Choroid plexus epithelial cell (primary cell): ENCODE data around the gene SZRD1.
A peak's percentile ranks its signal among the peaks of the same experiment; 100 is the strongest.

Experiments
- DNase-seq: peaks from one replicate; pipeline ENCODE4 v3.0.0-alpha.2; 2010; ENCODE audit warnings: low read depth
- H3K4me3 ChIP-seq: 2 replicates; pipeline ENCODE4 v1.5.1; 2011; ENCODE audit warnings: low read depth, mild to moderate bottlenecking, control low read depth, low read length, moderate library complexity
- CTCF ChIP-seq: conservative IDR thresholded peaks from 2 replicates; pipeline ENCODE4 v1.5.1; 2011; ENCODE audit warnings: low read depth, mild to moderate bottlenecking, control low read depth, inconsistent platforms, low read length, moderate library complexity

The SZRD1 gene

GRCh38 chr1:16366722-16367257 lies at the start of gene SZRD1:
TSS of gene SZRD1 (plus strand) at chr1:16367242. CDS start at chr1:16367258, 16 bp downstream.
- no peak for TF ChIP-seq CTCF
- H3K4me3 ChIP-seq, result peak within 1 kb of the TSS; percentile 89

GRCh38 chr1:16318555-16318954 lies 48.5 kb upstream of the SZRD1 start:
- DNase-seq, result peak; percentile 24
- no peak for TF ChIP-seq CTCF
- H3K4me3 ChIP-seq, result no peak overlapping the region

More at GRCh38 chr1:16366722-16367257, at the start of gene SZRD1:
- DNase-seq, result peak; percentile 100

GRCh38 chr1:16321176-16321867 lies 45.7 kb upstream of the SZRD1 start:
- TF ChIP-seq CTCF, result no peak
- DNase-seq, result peak; percentile 8

GRCh38 chr1:16324456-16324890 lies 42.6 kb upstream of the SZRD1 start:
- TF ChIP-seq CTCF, result no peak
- no peak overlapping the region for H3K4me3 ChIP-seq
- peak; percentile 81 for DNase-seq

More at GRCh38 chr1:16321176-16321867, 45.7 kb upstream of the SZRD1 start:
- H3K4me3 ChIP-seq, result no peak overlapping the region

GRCh38 chr1:16326833-16327404 lies 40.1 kb upstream of the SZRD1 start:
- TF ChIP-seq CTCF, result no peak
- no peak overlapping the region for H3K4me3 ChIP-seq
- no peak for DNase-seq

GRCh38 chr1:16334655-16335340 lies 32.2 kb upstream of the SZRD1 start:
- no peak for TF ChIP-seq CTCF
- DNase-seq, result no peak
- no peak overlapping the region for H3K4me3 ChIP-seq
